ENCODE results near the gene PHLDA1. TPM values are rescaled to one million over a fixed set of nuclear protein-coding genes. Genes with fewer than 3 reads are reported as not detected.

Gene PHLDA1
- total RNA-seq, 1 donor from 2014 or later: 40.3 TPM

DNA sequence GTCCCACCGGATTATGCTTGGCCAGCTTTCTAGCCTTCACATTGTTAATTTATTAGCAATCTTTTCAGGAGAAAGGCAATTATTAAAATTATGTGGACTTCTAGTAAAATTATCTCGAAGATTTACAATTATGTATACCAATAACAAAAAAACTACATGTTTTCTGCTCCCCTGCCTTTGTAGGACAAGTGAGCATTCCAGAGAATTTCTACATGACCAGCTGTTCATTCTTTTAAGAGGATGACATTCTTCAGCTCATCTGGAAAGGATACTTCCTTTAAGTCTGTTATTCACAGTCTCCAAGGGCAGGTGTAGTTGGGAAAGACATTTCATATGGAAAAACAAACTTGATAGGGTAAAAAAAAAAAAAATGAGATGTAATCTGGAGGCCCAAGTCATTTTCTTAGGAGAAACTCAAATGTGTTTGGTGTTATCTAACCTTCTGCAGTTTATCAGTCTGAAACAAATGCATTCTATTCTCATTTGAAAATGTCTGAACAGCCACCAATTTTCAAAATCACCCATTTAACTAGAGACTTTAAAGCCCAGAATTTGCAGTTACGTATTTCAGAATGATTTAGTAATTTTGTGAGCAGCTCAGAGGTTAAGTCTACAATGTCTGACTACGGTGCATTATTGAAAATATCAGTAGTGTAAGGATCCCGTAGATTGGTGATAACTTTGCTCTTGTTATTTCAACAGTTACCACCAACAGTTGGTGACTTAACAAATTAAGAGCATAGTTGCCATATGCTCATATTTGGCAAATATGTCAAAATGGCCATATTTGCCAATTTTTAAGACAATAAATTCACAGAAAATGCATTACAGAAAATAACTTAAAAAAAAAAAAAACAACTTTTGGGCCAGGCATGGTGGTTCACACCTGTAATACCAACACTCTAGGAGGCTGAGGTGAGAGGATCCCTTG, 1.8 kb upstream of the PHLDA1 start:
- H3K4me3 ChIP-seq: peak overlapping the region; percentile 60 to 66
- no peaks in the 10 kb centered on the region for H3K9me3 ChIP-seq
- H3K36me3 ChIP-seq: no peaks in the 10 kb centered on the region
- peaks cover 22% of the 10 kb centered on the region for H3K4me1 ChIP-seq
- no peak for DNase-seq (ENCODE audit: extremely low spot score in 2 of 2)
- peak overlapping the region; percentile 93 for H3K27ac ChIP-seq
- intact Hi-C loops (cut with DNase I): no loop called here
- TF ChIP-seq POLR2AphosphoS5 (IDR thresholded peaks at IDR 0.05; ENCODE audit: insufficient read depth in 1 of 2, low read depth in 1 of 2): no peak
- H3K27me3 ChIP-seq: no peaks in the 10 kb centered on the region

DNA sequence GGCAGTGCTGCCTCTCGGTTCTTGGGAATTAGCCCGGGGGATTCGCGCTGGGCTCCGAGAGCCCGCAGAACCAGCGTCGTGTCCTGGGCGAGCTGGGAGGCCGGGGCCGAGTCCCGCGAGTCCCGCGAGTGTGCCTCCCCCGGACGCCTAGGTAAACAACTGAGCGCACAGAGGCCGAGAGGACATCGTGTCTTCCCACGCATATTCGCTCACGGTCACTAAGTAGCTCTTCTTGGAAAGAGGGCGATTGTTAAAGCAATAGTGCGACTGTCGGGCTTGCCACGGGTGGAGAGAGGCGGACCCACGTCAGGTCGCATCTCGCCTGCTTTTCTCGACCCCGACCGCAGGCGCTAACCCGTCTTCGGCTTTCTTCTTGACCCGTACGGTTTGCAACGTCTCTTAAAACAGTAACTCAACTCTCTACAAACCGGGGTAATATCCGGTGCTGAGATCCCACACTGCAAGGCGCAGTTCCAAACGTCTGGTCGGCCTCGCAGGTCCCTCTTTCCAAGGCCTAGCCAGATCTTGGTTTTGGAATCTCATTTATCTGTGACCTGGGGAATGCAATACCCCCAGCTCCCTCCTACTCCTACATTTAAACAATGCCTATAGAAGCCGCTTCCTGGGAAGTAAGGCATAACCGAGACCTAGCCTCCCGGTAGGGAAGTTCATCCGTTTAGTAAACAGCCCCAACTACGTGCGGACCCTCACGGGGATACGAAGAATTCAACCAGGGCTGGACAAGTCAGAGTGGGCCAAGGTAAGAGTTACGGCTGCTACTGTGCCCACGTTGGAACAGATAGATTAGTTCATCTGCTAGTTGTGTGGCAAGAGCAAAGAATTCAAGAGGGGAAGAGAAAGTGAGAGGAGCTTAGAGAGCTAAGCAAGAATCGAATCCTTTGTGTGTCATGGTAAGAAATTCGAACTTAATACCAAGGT, 736 bp upstream of the PHLDA1 start:
- no peaks in the 10 kb centered on the region for H3K27me3 ChIP-seq
- H3K36me3 ChIP-seq: no peaks in the 10 kb centered on the region
- H3K4me3 ChIP-seq: peak overlapping the region; percentile 60 to 66
- no peaks in the 10 kb centered on the region for H3K9me3 ChIP-seq
- intact Hi-C loops (cut with DNase I): no loop called here
- no peak for TF ChIP-seq POLR2A (IDR thresholded peaks at IDR 0.05)
- TF ChIP-seq POLR2AphosphoS5 (IDR thresholded peaks at IDR 0.05; ENCODE audit: insufficient read depth in 1 of 2, low read depth in 1 of 2): peak in 1 of 2 donors; percentile 84
- TF ChIP-seq CTCF (IDR thresholded peaks at IDR 0.05): no peak
- H3K27ac ChIP-seq: peak overlapping the region; percentile 93
- H3K4me1 ChIP-seq: peaks cover 33% of the 10 kb centered on the region
- no peak for DNase-seq (ENCODE audit: extremely low spot score in 2 of 2)

DNA sequence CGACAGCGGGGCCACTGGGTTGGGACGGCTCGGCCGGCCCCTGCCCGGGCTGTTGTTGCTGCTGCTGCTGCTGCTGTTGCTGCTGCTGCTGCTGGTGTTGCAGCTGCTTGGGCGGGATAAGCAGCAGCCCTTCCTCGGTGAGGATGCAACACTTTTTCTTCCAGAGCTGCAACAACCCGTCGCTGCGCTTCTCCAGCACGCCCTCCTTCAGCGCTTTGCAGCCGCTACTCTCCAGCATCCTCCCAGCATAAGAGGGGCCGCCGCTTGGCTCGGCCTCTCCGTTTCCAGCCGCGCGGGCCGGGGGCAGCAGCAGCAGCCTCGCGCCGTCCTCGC, 529 bp downstream of the PHLDA1 start:
- Histone ChIP-seq H3K27ac (peak overlapping the region; percentile 93), H3K27me3 (no peaks in the 10 kb centered on the region), H3K4me1 (peaks cover 45% of the 10 kb centered on the region), H3K36me3 (no peaks in the 10 kb centered on the region), H3K9me3 (no peaks in the 10 kb centered on the region), H3K4me3 (peak overlapping the region; percentile 60 to 66)
- no peak for TF ChIP-seq CTCF (IDR thresholded peaks at IDR 0.05)
- TF ChIP-seq POLR2AphosphoS5 (IDR thresholded peaks at IDR 0.05; ENCODE audit: insufficient read depth in 1 of 2, low read depth in 1 of 2): no peak
- TF ChIP-seq POLR2A (IDR thresholded peaks at IDR 0.05): no peak
- DNase-seq (ENCODE audit: extremely low spot score in 2 of 2): no peak
- intact Hi-C loops (cut with DNase I): no loop called here

DNA sequence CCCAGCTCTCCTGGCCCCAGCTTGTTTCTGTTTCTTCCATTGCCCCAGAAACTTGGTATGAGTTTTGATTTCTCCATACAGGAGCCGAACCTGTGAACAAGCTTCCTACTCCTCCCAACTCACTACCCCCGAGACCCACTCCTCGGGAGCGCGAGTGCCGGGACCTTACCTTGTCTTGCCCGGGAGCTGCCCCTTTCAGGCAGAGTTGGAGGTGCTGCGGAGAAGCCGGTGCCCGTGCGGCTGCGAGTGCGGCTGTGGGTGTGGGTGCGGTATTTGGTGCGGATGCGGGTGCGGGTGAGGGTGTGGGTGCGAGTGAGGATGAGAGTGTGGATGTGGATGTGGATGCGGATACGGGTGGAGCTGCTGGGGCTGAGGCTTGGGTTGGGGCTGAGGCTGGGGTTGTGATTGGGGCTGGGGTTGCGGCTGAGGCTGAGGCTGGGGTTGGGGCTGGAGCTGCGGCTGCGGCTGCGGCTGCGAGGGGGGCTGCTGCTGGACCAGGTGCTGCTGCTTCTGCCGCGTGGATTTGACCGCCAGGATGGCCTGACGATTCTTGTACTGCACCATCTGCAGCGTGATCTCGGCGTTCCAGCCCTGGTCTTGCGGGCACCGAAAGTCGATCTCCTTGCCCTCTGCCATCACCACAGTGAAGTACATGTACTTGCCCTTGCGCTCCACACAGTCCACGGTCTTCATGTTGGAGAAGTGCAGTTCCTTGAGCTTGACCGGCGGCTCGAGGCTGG, 1.1 kb downstream of the PHLDA1 start:
- Histone ChIP-seq H3K27ac (peak overlapping the region; percentile 93), H3K4me3 (peak overlapping the region; percentile 60 to 66), H3K27me3 (no peaks in the 10 kb centered on the region), H3K9me3 (no peaks in the 10 kb centered on the region), H3K36me3 (no peaks in the 10 kb centered on the region), H3K4me1 (peaks cover 46% of the 10 kb centered on the region)
- intact Hi-C loops (cut with DNase I): no loop called here
- no peak for TF ChIP-seq POLR2A (IDR thresholded peaks at IDR 0.05)
- no peak for TF ChIP-seq POLR2AphosphoS5 (IDR thresholded peaks at IDR 0.05; ENCODE audit: insufficient read depth in 1 of 2, low read depth in 1 of 2)
- DNase-seq (ENCODE audit: extremely low spot score in 2 of 2): peak in 1 of 2 donors; percentile 87

DNA sequence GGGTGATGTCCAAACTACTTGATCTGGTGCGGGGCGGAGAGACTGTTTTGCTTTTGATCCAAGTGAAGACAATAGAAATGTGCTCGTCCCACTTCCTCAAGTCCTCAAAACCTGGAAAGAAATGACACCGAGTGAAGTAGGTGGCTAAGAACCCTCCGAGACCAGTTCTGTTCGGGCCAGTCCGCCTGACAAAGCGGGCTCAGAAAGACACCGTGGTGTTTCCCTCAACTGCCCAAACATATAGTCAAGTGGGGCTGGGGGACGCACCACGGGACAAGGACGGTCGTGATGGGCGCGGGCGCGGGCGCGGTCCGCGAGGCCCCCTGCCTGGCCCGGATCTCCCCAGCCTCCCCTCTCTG, 1.6 kb downstream of the PHLDA1 start:
- Histone ChIP-seq H3K4me1 (peaks cover 46% of the 10 kb centered on the region), H3K36me3 (no peaks in the 10 kb centered on the region), H3K9me3 (no peaks in the 10 kb centered on the region), H3K27ac (peak overlapping the region; percentile 93), H3K27me3 (no peaks in the 10 kb centered on the region), H3K4me3 (peak overlapping the region; percentile 60 to 66)
- DNase-seq (ENCODE audit: extremely low spot score in 2 of 2): no peak
- intact Hi-C loops (cut with DNase I): no loop called here
- TF ChIP-seq POLR2A (IDR thresholded peaks at IDR 0.05) (no peak), POLR2AphosphoS5 (IDR thresholded peaks at IDR 0.05; ENCODE audit: insufficient read depth in 1 of 2, low read depth in 1 of 2) (peak in 1 of 2 donors; percentile 56)

Measured in vagina (tissue), 2 donors.